ENCODE measurements around the gene RPL32.
"Not testable (repeated sequence)": the region's sequence is repeated elsewhere in the genome, so short reads cannot be mapped to it uniquely, and the experiment has no call there.

Gene RPL32

DNA sequence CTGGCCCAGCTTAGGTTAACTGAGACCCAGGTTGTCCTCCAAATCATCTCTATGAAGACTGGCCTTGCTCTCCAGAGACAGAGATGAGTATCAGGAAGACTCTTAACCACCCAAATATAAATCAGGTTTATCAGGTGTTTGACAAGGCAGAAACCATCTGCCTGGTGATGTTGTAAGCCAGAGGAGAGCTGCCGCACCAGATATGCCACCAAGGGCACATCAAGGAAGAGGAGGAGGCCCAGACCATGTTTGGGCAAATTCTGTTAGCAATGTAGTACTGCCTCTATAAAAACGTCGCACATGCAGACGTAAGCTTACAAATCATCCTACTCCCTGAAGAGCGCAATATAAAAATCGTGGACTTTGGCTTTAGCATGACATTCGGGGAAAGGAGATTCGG lies 21.0 kb upstream of the RPL32 start:
- no peak overlapping the region for H3K4me3 ChIP-seq (ENCODE audit: low read length)
- peaks cover 11% of the 10 kb centered on the region for H3K9me3 ChIP-seq (ENCODE audit: control insufficient read depth, low read length)
- peaks cover 13% of the 10 kb centered on the region for H3K27me3 ChIP-seq (replicated peaks; ENCODE audit: control insufficient read depth, insufficient read depth, low read length)
- H3K4me1 ChIP-seq (ENCODE audit: control insufficient read depth, insufficient read depth, low read length): no peaks in the 10 kb centered on the region
- DNase-seq (ENCODE audit: low read depth): no peak
- H3K9ac ChIP-seq (ENCODE audit: low read length): no peak overlapping the region
- H3K36me3 ChIP-seq (ENCODE audit: control insufficient read depth, insufficient read depth, low read length, severe bottlenecking): no peaks in the 10 kb centered on the region

DNA sequence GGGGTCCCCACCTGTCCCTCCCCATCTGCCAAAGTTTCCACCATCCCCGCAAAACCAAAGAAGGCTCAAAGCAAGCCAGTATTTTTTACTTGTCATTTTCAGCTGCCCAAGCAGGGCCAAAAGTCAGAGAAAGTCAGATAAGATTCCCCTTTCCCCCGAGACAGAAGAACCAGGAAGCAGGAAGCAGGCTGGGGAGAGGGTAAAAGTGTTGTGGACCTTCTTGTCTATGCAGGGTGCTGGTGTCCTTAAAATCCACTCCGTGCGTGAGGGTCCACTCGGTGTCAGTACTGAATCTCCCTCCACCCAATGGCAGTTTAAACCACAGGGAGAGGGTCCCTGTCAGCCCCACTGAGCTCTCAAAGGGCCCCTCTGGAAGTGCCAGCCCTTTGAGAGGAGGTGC lies 20.2 kb upstream of the RPL32 start:
- H3K36me3 ChIP-seq (ENCODE audit: control insufficient read depth, insufficient read depth, low read length, severe bottlenecking): no peaks in the 10 kb centered on the region
- H3K4me3 ChIP-seq (ENCODE audit: low read length): no peak overlapping the region
- peaks cover 5% of the 10 kb centered on the region for H3K4me1 ChIP-seq (ENCODE audit: control insufficient read depth, insufficient read depth, low read length)
- H3K27me3 ChIP-seq (replicated peaks; ENCODE audit: control insufficient read depth, insufficient read depth, low read length): peaks cover 13% of the 10 kb centered on the region
- H3K9ac ChIP-seq (ENCODE audit: low read length): no peak overlapping the region
- peaks cover 11% of the 10 kb centered on the region for H3K9me3 ChIP-seq (ENCODE audit: control insufficient read depth, low read length)
- DNase-seq (ENCODE audit: low read depth): no peak

DNA sequence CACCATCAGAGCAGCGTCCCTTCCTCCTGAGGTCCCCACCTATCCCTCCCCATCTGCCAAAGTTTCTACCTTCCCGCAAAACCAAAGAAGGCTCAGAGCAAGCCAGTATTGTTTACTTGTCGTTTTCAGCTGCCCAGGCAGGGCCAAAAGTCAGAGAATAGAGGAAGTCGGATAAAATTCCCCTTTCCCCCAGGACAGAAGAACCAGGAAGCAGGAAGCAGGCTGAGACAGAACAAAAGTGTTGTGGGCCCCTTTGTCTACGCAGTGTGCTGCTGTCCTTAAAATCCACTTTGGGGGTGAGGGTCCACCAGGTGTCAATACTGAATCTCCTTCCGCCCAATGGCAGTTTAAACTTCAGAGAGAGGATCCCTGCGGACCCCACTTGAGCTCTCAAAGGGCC lies 18.5 kb upstream of the RPL32 start:
- no peak for DNase-seq (ENCODE audit: low read depth)
- Histone ChIP-seq H3K36me3 (ENCODE audit: control insufficient read depth, insufficient read depth, low read length, severe bottlenecking) (no peaks in the 10 kb centered on the region), H3K9ac (ENCODE audit: low read length) (no peak overlapping the region), H3K9me3 (ENCODE audit: control insufficient read depth, low read length) (peaks cover under 1% of the 10 kb centered on the region), H3K4me3 (ENCODE audit: low read length) (no peak overlapping the region), H3K27me3 (replicated peaks; ENCODE audit: control insufficient read depth, insufficient read depth, low read length) (peaks cover 13% of the 10 kb centered on the region), H3K4me1 (ENCODE audit: control insufficient read depth, insufficient read depth, low read length) (peaks cover 9% of the 10 kb centered on the region)

DNA sequence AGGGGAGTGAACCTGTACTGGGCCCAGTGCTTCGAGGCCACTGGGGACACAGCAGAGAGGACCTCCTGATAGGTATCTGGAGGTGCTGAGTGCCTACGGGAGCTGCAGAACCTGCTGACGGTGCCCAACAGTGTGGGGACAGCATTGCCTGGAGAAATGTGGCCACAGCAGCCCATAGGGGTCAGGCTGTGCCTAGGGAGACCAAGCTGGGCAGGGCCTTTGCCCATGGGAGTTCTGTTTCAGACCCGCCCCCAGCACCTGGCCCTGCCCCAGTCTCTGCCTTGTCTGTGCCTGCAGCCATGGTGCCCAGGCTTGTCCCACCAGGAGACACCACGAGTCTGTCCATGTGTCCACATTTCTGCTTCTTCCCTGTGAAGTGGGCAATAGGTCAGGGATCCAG lies 15.3 kb upstream of the RPL32 start:
- DNase-seq (ENCODE audit: low read depth): no peak
- Histone ChIP-seq H3K9ac (ENCODE audit: low read length) (no peak overlapping the region), H3K4me1 (ENCODE audit: control insufficient read depth, insufficient read depth, low read length) (peaks cover 27% of the 10 kb centered on the region), H3K36me3 (ENCODE audit: control insufficient read depth, insufficient read depth, low read length, severe bottlenecking) (no peaks in the 10 kb centered on the region), H3K4me3 (ENCODE audit: low read length) (no peak overlapping the region), H3K9me3 (ENCODE audit: control insufficient read depth, low read length) (no peaks in the 10 kb centered on the region), H3K27me3 (replicated peaks; ENCODE audit: control insufficient read depth, insufficient read depth, low read length) (peaks cover 13% of the 10 kb centered on the region)

DNA sequence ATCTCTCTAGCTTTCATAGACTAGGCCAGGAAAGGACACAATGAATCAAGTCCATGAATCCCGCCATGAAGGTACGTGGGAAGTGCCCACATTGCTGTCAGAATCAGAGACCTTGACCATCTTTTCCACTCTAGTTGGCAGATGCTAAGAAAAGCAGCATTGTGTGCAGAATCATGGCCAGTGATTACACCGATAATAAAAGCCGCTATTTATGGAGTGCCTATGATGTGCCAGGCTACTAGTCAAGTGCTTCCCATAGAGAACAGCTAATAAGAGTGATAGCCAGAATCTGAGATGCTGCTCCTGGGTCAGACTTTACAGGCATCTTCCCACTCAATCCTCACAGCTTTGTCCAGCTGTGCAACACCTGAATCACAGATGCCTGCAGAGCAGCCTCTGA lies 13.2 kb upstream of the RPL32 start:
- Histone ChIP-seq H3K36me3 (ENCODE audit: control insufficient read depth, insufficient read depth, low read length, severe bottlenecking) (no peaks in the 10 kb centered on the region), H3K9me3 (ENCODE audit: control insufficient read depth, low read length) (no peaks in the 10 kb centered on the region), H3K9ac (ENCODE audit: low read length) (no peak overlapping the region), H3K27me3 (replicated peaks; ENCODE audit: control insufficient read depth, insufficient read depth, low read length) (peaks cover 9% of the 10 kb centered on the region), H3K4me3 (ENCODE audit: low read length) (no peak overlapping the region), H3K4me1 (ENCODE audit: control insufficient read depth, insufficient read depth, low read length) (peaks cover 27% of the 10 kb centered on the region)
- DNase-seq (ENCODE audit: low read depth): no peak

DNA sequence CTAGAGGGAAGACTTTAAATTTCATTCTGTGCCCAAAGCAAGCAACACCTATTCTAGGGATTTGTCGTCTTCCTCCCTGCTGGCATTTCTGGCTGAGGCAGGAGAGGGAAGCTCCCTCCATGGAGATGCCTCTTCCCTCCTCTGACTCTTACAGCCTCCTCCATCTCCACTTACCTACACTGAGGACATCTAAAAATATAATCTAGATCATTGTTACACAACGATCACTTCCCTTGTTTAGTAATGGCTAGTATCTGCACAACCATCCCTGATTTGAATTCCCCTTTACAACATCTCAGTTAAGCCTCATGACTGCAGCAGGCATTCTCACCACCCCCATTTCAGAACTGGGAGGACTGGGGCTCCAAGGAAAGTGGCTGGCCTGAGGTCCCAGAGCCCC lies 12.5 kb upstream of the RPL32 start:
- H3K9ac ChIP-seq (ENCODE audit: low read length); DNase-seq (ENCODE audit: low read depth); H3K27me3 ChIP-seq (replicated peaks; ENCODE audit: control insufficient read depth, insufficient read depth, low read length); H3K9me3 ChIP-seq (ENCODE audit: control insufficient read depth, low read length); H3K4me3 ChIP-seq (ENCODE audit: low read length); H3K36me3 ChIP-seq (ENCODE audit: control insufficient read depth, insufficient read depth, low read length, severe bottlenecking): not testable (repeated sequence)
- H3K4me1 ChIP-seq (ENCODE audit: control insufficient read depth, insufficient read depth, low read length): peaks cover 27% of the 10 kb centered on the region

DNA sequence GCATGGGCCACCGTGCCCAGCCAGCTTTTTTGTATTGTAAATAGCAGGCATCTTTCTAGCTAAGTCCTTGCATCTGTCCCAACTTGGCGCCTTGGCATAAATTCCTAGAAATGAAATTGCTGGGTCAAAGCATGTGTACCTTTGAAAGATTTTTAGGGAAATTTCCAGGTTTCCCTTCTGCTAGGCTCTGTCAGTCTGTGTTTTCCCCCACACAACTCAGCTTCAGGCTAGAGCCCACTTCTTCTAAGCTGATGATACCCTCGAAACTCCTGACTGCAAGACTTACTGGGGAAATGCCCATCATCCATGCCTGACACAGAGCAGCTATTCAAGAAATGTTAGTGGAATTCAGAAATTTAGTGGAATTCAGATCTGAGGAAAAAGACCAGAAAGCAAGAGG lies 10.8 kb upstream of the RPL32 start:
- Histone ChIP-seq H3K4me3 (ENCODE audit: low read length) (no peak overlapping the region), H3K4me1 (ENCODE audit: control insufficient read depth, insufficient read depth, low read length) (peaks cover 27% of the 10 kb centered on the region), H3K9me3 (ENCODE audit: control insufficient read depth, low read length) (no peaks in the 10 kb centered on the region), H3K36me3 (ENCODE audit: control insufficient read depth, insufficient read depth, low read length, severe bottlenecking) (no peaks in the 10 kb centered on the region), H3K9ac (ENCODE audit: low read length) (no peak overlapping the region), H3K27me3 (replicated peaks; ENCODE audit: control insufficient read depth, insufficient read depth, low read length) (no peaks in the 10 kb centered on the region)
- DNase-seq (ENCODE audit: low read depth): no peak

DNA sequence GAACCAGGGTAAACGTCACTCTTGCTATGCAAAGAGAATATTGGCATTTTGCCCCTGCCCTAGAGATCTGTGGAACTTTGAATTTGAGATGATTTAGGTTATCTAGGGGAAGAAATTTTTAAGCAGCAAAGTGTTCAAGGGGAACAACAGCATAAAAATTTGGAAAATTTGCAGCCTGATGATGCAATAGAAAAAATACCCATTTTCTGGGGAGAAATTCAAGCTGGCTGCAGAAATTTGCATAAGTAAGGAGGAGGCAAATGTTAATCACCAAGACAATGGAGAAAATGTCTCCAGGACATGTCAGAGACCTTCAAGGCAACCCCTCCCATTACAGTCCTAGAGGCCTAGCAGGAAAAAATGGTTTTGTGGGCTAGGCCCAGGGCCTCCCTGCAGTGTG lies 4.4 kb upstream of the RPL32 start:
- DNase-seq (ENCODE audit: low read depth): no peak
- no peaks in the 10 kb centered on the region for H3K27me3 ChIP-seq (replicated peaks; ENCODE audit: control insufficient read depth, insufficient read depth, low read length)
- H3K4me1 ChIP-seq (ENCODE audit: control insufficient read depth, insufficient read depth, low read length): peaks cover 12% of the 10 kb centered on the region
- no peak overlapping the region for H3K9ac ChIP-seq (ENCODE audit: low read length)
- H3K9me3 ChIP-seq (ENCODE audit: control insufficient read depth, low read length): no peaks in the 10 kb centered on the region
- H3K4me3 ChIP-seq (ENCODE audit: low read length): no peak overlapping the region
- H3K36me3 ChIP-seq (ENCODE audit: control insufficient read depth, insufficient read depth, low read length, severe bottlenecking): no peaks in the 10 kb centered on the region

DNA sequence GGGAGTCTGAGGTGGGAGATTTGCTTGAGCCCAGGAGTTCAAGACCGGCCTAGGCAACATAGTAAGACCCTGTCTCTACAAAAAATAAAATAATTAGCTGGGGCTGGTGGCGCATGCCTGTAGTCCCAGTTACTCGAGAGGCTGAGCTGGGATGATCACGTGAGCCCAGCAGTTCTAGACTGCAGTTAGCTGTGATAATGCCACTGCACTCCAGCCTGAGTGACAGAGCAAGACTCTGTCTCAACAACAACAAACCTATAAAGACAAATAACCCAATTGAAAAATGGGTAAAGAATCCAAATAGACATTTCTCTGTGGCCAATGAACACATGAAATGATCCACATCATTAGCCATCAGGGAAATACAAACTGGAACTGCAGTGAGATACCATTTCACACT lies 1.1 kb upstream of the RPL32 start:
- H3K36me3 ChIP-seq (ENCODE audit: control insufficient read depth, insufficient read depth, low read length, severe bottlenecking): peaks cover 24% of the 10 kb centered on the region
- H3K4me3 ChIP-seq (ENCODE audit: low read length): no peak overlapping the region
- no peak overlapping the region for H3K9ac ChIP-seq (ENCODE audit: low read length)
- H3K9me3 ChIP-seq (ENCODE audit: control insufficient read depth, low read length): no peaks in the 10 kb centered on the region
- H3K4me1 ChIP-seq (ENCODE audit: control insufficient read depth, insufficient read depth, low read length): peaks cover 35% of the 10 kb centered on the region
- no peak for DNase-seq (ENCODE audit: low read depth)
- H3K27me3 ChIP-seq (replicated peaks; ENCODE audit: control insufficient read depth, insufficient read depth, low read length): no peaks in the 10 kb centered on the region

DNA sequence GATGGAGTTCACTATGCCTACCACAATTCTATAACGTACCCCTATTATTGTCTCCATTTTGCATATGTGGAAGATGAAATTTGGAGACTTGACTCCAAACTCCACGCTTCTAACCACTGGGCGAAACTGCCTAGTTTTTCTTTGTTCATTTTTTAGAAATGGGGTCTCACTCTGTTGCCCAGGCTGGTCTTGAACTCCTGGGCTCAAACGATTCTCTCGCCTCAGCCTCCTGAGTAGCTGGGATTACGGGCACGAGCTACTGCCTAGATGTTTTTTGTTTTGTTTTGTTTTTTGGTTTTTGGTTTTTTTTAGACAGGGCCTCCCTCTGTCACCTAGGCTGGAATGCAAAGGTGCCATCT lies 584 bp upstream of the RPL32 start:
- Histone ChIP-seq H3K9ac (ENCODE audit: low read length) (peak overlapping the region; percentile 94), H3K4me1 (ENCODE audit: control insufficient read depth, insufficient read depth, low read length) (peaks cover 40% of the 10 kb centered on the region), H3K27me3 (replicated peaks; ENCODE audit: control insufficient read depth, insufficient read depth, low read length) (no peaks in the 10 kb centered on the region), H3K4me3 (ENCODE audit: low read length) (peak overlapping the region; percentile 89), H3K36me3 (ENCODE audit: control insufficient read depth, insufficient read depth, low read length, severe bottlenecking) (peaks cover 29% of the 10 kb centered on the region), H3K9me3 (ENCODE audit: control insufficient read depth, low read length) (no peaks in the 10 kb centered on the region)
- DNase-seq (ENCODE audit: low read depth): no peak

DNA sequence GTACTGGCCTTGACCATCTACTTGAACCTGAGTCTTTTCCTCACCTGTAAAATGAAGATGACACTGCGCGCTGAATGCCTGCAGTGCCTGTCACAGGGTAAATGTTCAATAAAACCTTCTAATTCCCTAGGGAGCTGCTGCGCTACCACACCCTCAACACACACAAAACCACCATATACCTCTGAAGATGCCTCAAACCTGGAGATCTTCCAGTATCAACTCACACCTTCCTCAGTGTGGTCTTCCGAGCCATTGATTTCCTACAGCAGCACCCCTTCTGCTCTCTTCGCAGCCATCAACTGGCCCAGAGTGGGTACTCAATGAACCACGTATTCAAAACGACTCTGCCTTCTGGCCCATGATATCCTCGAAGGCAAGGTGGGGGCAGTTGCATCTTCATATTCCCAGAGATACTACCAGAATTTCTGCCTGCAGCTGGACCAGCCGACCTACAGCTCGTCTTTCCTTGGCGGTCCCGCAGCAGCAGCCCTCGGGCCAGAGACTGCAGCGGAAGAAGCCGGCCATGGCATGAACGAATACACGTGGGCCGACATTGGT lies 695 bp downstream of the RPL32 start:
- peak; percentile 64 for DNase-seq (ENCODE audit: low read depth)
- H3K9ac ChIP-seq (ENCODE audit: low read length): peak overlapping the region; percentile 94
- H3K9me3 ChIP-seq (ENCODE audit: control insufficient read depth, low read length): no peaks in the 10 kb centered on the region
- H3K4me1 ChIP-seq (ENCODE audit: control insufficient read depth, insufficient read depth, low read length): peaks cover 30% of the 10 kb centered on the region
- peak overlapping the region; percentile 89 for H3K4me3 ChIP-seq (ENCODE audit: low read length)
- no peaks in the 10 kb centered on the region for H3K27me3 ChIP-seq (replicated peaks; ENCODE audit: control insufficient read depth, insufficient read depth, low read length)
- peaks cover 42% of the 10 kb centered on the region for H3K36me3 ChIP-seq (ENCODE audit: control insufficient read depth, insufficient read depth, low read length, severe bottlenecking)

DNA sequence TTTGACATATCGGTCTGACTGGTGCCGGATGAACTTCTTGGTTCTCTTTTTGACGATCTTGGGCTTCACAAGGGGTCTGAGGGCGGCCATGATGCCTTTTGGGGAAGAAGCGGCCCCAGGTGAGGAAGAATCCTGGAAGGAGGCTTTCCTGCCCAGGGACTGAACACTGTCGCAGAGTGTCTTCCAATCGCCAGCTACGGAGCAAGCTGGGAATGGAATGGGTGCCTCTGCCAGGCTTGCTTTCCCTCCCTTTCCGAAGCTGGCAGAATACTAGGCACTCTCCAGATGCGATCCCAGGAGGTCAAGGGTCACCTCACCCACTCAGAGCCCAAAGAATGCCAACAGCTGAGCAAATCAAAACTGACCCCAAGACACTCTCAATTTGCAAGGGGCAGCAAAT lies 1.2 kb downstream of the RPL32 start:
- Histone ChIP-seq H3K4me1 (ENCODE audit: control insufficient read depth, insufficient read depth, low read length) (peaks cover 32% of the 10 kb centered on the region), H3K4me3 (ENCODE audit: low read length) (peak overlapping the region; percentile 89), H3K36me3 (ENCODE audit: control insufficient read depth, insufficient read depth, low read length, severe bottlenecking) (peaks cover 47% of the 10 kb centered on the region), H3K9ac (ENCODE audit: low read length) (peak overlapping the region; percentile 94)
- not testable (repeated sequence) for DNase-seq (ENCODE audit: low read depth); H3K9me3 ChIP-seq (ENCODE audit: control insufficient read depth, low read length); H3K27me3 ChIP-seq (replicated peaks; ENCODE audit: control insufficient read depth, insufficient read depth, low read length)
